Glutamatergic neuron (in vitro differentiated cells): ENCODE data around the gene FAM72B. TPM values are rescaled to one million over a fixed set of nuclear protein-coding genes. Genes with fewer than 3 reads are reported as not detected.
"Not testable (repeated sequence)": the region's sequence is repeated elsewhere in the genome, so short reads cannot be mapped to it uniquely, and the experiment has no call there.

ENCODE experiments used
- DNase-seq: peaks from one replicate; pipeline ENCODE4 v3.0.0; 2022
- H3K27ac Mint-ChIP-seq: one replicate; pipeline ENCODE4 v1.8.0; 2020; ENCODE audit warnings: mild to moderate bottlenecking, mixed read lengths, inconsistent platforms; ENCODE audit not compliant: unreplicated experiment
- H3K27me3 Mint-ChIP-seq: one replicate; pipeline ENCODE4 v1.8.0; 2020; ENCODE audit warnings: mild to moderate bottlenecking, moderate library complexity, mixed read lengths, inconsistent platforms; ENCODE audit not compliant: unreplicated experiment
- H3K36me3 Mint-ChIP-seq: one replicate; pipeline ENCODE4 v1.8.0; 2020; ENCODE audit warnings: mild to moderate bottlenecking, mixed read lengths, inconsistent platforms; ENCODE audit not compliant: unreplicated experiment
- H3K4me1 Mint-ChIP-seq: one replicate; pipeline ENCODE4 v1.8.0; 2020; ENCODE audit warnings: mild to moderate bottlenecking, low read depth, mixed read lengths, inconsistent platforms; ENCODE audit not compliant: unreplicated experiment
- H3K4me3 Mint-ChIP-seq: one replicate; pipeline ENCODE4 v1.8.0; 2020; ENCODE audit warnings: mild to moderate bottlenecking, mixed read lengths, inconsistent platforms; ENCODE audit not compliant: unreplicated experiment
- H3K9me3 Mint-ChIP-seq: one replicate; pipeline ENCODE4 v1.8.0; 2020; ENCODE audit warnings: mild to moderate bottlenecking, moderate library complexity, mixed read lengths, inconsistent platforms; ENCODE audit not compliant: unreplicated experiment
- total RNA-seq: library from RNA; stranded (reverse); fragmentation: NEBNext Ultra II Directional; extraction: Animal tissue kit (Norgen Biotek cat#: 25700); gene quantifications from one replicate; pipeline ENCODE4 v1.2.1, GENCODE V29; 2021; ENCODE audit not compliant: unreplicated experiment

FAM72B gene
- total RNA-seq, 1 donor from 2014 or later: 2.1 TPM

DNA sequence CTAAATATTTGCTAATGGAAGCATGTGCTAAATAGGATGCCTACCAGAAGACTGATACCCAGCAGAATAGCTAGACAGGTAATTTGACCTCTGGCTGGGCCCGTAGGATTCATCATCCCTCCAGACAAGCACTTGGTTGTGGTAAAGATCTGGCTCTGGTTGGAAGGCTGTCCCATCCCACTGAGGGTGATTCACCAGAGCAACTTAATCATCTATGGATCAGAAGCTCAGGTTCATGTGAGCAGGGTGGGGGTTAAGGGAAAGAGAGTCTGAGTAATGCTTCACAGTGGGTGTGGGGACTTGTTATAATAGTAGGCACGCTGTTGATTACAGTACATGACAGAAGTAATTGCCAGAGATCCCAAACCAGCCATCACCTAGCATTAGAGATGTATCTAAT lies 26.5 kb downstream of the FAM72B start:
- not testable (repeated sequence) for H3K36me3 Mint-ChIP-seq, H3K27me3 Mint-ChIP-seq, H3K4me1 Mint-ChIP-seq, DNase-seq, H3K9me3 Mint-ChIP-seq, H3K4me3 Mint-ChIP-seq, H3K27ac Mint-ChIP-seq

DNA sequence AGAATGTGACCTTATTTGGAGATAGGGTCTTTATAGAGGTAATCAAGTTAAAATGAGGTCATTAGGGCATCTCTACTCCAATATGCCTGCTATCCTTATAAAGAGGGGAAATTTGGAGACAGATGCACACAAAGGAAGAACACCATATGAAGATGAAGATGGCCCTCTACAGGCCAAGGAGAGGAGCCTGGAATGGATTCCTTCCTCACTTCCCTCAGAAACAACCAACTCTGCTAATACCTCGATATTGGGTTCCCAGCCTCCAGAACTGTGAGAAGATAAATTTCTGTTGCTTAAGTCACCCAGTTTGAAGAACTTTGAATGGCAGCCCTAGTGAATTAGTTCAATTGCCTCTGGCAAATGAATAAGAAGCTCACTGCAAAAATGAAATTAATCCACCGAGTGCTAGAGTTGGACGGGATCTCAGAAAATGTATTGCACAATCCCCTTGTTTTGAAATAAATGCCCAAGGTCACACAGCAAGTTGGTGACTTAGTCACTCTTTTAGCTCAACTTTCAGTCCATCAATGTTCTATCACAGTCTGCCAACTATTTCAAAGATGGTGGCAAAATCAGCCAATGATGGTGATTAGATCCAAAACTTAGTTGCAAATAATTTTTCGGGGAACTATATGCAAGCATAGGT lies 27.1 kb downstream of the FAM72B start:
- not testable (repeated sequence) for H3K36me3 Mint-ChIP-seq, H3K9me3 Mint-ChIP-seq

DNA sequence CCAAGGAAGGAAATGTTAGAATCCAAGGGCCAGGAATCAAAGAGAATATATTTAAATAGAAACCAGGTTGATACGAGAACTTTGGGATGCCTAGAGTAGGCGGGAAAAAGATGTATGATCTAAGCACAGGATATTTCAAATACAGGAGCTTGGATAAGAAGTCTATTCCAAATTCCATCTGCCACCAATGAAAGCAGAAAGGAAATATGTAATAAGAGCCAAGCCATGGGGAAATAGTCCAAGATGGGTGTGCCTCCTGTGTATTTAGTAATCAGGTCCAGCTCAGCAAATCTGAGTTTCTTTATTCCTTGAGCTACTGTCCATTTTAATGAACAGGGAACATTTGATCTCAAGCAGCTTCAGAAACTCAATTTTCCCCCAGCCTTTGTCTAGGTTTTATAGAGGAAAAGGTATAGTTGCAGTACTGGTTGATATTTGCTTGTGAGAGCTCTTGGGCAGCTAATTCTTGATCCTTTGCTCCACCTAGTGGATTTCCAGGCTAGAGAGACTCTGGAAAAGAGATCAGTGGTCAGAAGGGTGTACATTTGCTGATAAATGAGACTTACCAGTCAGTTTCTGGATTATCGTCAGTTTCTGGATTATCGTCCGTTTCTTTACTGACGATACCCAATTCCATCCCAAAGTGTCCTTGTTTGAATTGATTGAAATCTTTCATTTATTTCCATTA lies 28.3 kb downstream of the FAM72B start:
- H3K9me3 Mint-ChIP-seq, H3K36me3 Mint-ChIP-seq, H3K27ac Mint-ChIP-seq, DNase-seq, H3K4me3 Mint-ChIP-seq, H3K27me3 Mint-ChIP-seq, H3K4me1 Mint-ChIP-seq: not testable (repeated sequence)

More for the DNA sequence above, 27.1 kb downstream of the FAM72B start:
- H3K4me1 Mint-ChIP-seq, DNase-seq, H3K27ac Mint-ChIP-seq, H3K27me3 Mint-ChIP-seq, H3K4me3 Mint-ChIP-seq: not testable (repeated sequence)

DNA sequence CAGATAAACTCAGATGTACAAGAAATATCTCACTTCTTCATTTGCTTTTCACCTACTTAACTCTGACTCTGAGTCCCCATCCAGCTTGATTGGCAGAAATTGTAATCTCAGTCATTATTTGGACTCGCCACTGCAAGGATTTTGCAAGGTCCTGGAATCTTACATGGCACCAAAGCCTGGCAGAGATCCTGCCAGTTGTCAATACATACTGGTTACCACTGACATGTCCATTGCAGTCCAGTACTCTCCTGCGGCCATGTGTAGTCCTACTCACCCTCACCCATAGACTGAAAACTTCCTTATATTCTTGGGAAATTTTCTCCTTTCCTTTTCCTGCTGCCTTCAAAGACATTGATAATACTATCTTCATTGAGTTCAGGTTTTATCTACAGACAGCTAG lies 29.3 kb downstream of the FAM72B start:
- H3K4me3 Mint-ChIP-seq, H3K27me3 Mint-ChIP-seq, H3K36me3 Mint-ChIP-seq, H3K27ac Mint-ChIP-seq, DNase-seq, H3K9me3 Mint-ChIP-seq, H3K4me1 Mint-ChIP-seq: not testable (repeated sequence)

DNA sequence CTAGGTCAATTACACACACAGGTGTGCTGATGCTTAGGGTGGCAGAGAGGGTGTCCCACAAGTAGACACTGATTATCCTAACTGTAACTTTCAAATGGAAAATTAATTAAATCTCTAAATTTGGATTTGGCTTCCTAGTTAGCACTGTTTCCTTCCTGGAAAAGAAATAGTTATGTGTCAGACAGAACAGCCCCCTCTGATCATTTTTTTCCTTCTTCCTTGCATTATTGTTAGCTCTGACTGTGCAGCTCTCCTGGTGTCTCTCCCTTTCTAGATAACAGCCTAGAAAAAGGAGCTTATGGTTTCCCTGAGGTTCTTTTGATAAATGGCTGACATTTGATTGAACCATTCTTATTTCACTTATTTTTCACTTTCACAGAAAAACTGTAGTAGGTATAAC lies 31.4 kb downstream of the FAM72B start:
- H3K27ac Mint-ChIP-seq, DNase-seq, H3K36me3 Mint-ChIP-seq, H3K9me3 Mint-ChIP-seq, H3K4me1 Mint-ChIP-seq, H3K4me3 Mint-ChIP-seq, H3K27me3 Mint-ChIP-seq: not testable (repeated sequence)

DNA sequence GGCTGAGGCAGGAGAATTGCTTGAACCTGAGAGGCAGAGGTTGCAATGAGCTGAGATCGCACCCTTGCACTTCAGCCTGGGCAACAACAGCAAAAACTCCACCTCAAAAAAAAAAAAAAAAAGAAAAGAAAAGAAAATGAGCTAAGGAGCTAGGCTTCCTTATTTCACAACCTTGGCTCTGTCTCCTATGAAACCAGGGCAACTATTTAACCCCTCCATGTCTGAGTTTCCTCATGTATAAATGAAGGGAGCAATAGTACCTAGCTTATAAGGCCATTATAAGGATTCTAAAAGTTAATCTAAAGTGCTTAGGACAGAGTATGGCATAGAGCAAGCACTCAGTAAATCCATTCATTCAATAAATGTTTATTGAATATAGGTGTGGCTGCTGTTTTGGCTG lies 32.8 kb downstream of the FAM72B start:
- H3K36me3 Mint-ChIP-seq, DNase-seq, H3K9me3 Mint-ChIP-seq, H3K27ac Mint-ChIP-seq, H3K4me1 Mint-ChIP-seq, H3K27me3 Mint-ChIP-seq, H3K4me3 Mint-ChIP-seq: not testable (repeated sequence)

DNA sequence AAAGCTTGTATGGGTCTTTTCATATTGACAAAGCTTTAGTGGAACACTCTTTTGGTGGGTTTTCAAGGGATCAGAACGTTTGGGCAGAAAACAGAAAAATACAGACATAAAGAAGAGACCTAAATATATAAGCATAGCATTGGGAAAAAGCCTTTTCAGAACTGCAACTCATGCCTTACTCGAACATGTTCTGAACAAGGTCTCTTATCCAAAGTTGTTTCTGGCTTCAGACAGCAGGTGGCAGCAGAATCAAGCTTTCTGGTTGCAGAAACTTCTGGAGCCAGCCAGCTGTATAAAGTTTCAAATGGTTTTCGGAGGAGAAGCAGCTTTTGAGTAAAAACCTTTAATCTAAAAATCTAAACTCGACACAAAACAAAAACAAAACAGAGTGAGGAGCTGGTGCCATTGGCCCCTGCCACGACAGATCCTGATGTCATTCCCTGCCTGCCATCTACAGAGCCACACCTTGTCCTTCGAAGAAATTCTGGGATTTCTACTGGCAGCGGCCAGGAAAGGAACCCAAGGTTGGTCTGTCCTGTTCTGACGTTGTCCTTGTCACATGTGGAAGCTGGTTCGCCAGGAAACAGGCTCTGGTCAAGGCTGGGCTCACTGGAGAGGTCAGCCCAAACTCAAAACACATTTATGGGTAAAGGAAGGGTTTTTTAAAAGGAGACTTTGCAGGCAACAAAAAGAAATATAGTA lies 35.5 kb downstream of the FAM72B start:
- not testable (repeated sequence) for H3K36me3 Mint-ChIP-seq, H3K27ac Mint-ChIP-seq, H3K4me1 Mint-ChIP-seq, H3K4me3 Mint-ChIP-seq, H3K27me3 Mint-ChIP-seq, H3K9me3 Mint-ChIP-seq, DNase-seq

DNA sequence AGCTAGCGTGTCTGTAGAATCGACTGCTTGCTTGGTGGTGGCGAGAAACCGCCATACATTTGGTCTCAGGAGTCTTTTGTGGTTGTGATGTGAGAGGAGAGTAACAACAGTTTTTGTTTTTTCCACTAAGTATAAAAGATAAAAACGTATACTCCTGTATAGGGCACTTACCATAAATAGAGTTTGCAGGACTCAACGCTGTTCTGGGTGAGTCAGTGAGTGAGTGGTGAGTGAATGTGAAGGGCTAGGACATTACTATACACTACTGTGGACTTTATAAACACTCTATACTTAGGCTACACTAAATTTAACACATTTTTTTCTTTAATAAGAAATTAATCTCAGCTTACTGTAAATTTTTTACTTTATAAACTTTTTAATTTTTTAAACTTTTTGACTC lies 43.7 kb downstream of the FAM72B start:
- H3K27me3 Mint-ChIP-seq, H3K4me1 Mint-ChIP-seq, H3K4me3 Mint-ChIP-seq, DNase-seq, H3K36me3 Mint-ChIP-seq, H3K9me3 Mint-ChIP-seq, H3K27ac Mint-ChIP-seq: not testable (repeated sequence)

DNA sequence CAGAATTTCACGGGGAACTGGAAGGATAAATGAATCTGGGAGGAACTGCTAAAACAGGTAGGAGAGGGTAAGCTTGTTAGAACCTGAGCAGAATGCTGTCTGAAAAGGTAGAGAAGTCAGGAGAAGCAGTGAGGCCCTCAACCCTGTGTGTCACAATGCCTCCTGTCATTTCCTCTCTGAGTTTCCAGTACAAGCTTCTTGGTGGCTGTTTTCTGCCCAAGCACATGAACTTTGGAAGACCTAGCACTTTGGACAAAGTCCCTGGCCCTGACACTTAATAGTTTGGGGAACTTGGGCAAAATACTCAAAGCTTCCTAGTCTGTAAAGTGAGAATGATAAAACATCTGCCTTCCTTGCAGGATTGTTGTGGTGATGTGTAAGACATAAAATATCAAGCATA lies 52.6 kb downstream of the FAM72B start:
- not testable (repeated sequence) for H3K27me3 Mint-ChIP-seq, H3K4me3 Mint-ChIP-seq, H3K27ac Mint-ChIP-seq, H3K9me3 Mint-ChIP-seq, DNase-seq, H3K36me3 Mint-ChIP-seq, H3K4me1 Mint-ChIP-seq

DNA sequence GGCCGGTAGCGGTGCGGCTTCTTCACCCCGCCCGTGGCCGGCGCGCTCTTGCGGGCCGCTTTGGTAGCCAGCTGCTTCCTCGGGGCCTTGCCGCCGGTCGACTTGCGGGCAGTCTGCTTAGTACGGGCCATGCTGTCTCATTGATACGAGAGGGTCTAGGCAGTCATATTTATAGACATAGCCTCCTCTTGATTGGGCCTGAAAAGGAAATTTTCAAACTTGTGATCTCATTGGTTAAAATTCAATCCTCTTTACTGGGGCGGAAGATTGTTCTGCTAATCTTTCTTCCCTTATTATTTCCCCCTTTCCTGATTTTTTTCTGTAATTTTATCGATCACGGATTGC lies 65.7 kb downstream of the FAM72B start:
- H3K27ac Mint-ChIP-seq, H3K4me1 Mint-ChIP-seq, H3K9me3 Mint-ChIP-seq, H3K36me3 Mint-ChIP-seq, DNase-seq, H3K4me3 Mint-ChIP-seq, H3K27me3 Mint-ChIP-seq: not testable (repeated sequence)
